ENCODE data around the gene TRDN. TPM values are rescaled to one million over a fixed set of nuclear protein-coding genes. Genes with fewer than 3 reads are reported as not detected.

TRDN gene
- total and polyA plus RNA-seq, 2 donors (not counting 1 experiment from before 2014, with no cell fraction given) = not detected

DNA sequence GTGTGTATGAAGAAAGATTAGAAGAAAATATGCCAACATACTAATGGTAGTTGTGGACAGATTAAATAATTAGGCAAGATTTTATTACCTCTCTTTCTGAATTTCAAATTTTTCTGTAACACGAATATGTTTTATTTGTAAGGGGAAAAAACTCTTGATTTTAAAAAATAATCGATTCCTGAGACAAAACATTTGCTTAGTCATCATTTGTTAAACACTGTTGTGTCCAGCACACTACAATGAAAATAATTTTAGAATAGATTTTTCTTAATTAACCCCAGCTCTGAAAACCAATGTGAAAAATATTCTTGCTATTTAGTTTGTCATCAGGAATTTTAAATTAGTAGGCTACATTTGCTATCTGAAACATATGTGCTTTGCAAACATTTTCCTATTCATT is 253.0 kb downstream of the TRDN start:
- no peaks in the 10 kb centered on the region for H3K4me1 ChIP-seq (ENCODE audit: control insufficient read depth, extremely low read depth, insufficient read depth, low read length)
- no peak overlapping the region for H3K9ac ChIP-seq (ENCODE audit: insufficient read depth, low read length)
- no peaks in the 10 kb centered on the region for H4K20me1 ChIP-seq (ENCODE audit: control insufficient read depth, extremely low read depth, insufficient read depth, low read length)
- no peak for DNase-seq (ENCODE audit: low read depth in 2 of 2)
- H3K4me3 ChIP-seq (replicated peaks in 1 of 4; ENCODE audit: control extremely low read depth in 1 of 4, insufficient read depth in 1 of 4, low read depth in 3 of 4, low read length in 4 of 4) = no peak overlapping the region
- no peaks in the 10 kb centered on the region for H3K36me3 ChIP-seq (ENCODE audit: control insufficient read depth, insufficient read depth, low read length)
- TF ChIP-seq, protein P1, sequence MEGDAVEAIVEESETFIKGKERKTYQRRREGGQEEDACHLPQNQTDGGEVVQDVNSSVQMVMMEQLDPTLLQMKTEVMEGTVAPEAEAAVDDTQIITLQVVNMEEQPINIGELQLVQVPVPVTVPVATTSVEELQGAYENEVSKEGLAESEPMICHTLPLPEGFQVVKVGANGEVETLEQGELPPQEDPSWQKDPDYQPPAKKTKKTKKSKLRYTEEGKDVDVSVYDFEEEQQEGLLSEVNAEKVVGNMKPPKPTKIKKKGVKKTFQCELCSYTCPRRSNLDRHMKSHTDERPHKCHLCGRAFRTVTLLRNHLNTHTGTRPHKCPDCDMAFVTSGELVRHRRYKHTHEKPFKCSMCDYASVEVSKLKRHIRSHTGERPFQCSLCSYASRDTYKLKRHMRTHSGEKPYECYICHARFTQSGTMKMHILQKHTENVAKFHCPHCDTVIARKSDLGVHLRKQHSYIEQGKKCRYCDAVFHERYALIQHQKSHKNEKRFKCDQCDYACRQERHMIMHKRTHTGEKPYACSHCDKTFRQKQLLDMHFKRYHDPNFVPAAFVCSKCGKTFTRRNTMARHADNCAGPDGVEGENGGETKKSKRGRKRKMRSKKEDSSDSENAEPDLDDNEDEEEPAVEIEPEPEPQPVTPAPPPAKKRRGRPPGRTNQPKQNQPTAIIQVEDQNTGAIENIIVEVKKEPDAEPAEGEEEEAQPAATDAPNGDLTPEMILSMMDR (conservative IDR thresholded peaks at IDR 0.05 in 1 of 2, IDR thresholded peaks at IDR 0.05 in 1 of 2; ENCODE audit: low read depth in 1 of 2, low read length in 2 of 2) = no peak
- no peak for TF ChIP-seq EZH2 (IDR thresholded peaks at IDR 0.05; ENCODE audit: low read length, missing control alignments)
- no peak overlapping the region for H3K27ac ChIP-seq (ENCODE audit: insufficient read depth, low read length)
- no peaks in the 10 kb centered on the region for H3K27me3 ChIP-seq (ENCODE audit: control insufficient read depth, insufficient read depth, low read length)
- H2AFZ ChIP-seq (ENCODE audit: low read length) = no peak overlapping the region
- no peaks in the 10 kb centered on the region for H3K79me2 ChIP-seq (ENCODE audit: control insufficient read depth, insufficient read depth, low read length)
- H3K9me3 ChIP-seq (ENCODE audit: control insufficient read depth, insufficient read depth, low read depth, low read length) = no peaks in the 10 kb centered on the region
- no peak overlapping the region for H3K4me2 ChIP-seq (ENCODE audit: extremely low read depth, insufficient read depth, low read length)

DNA sequence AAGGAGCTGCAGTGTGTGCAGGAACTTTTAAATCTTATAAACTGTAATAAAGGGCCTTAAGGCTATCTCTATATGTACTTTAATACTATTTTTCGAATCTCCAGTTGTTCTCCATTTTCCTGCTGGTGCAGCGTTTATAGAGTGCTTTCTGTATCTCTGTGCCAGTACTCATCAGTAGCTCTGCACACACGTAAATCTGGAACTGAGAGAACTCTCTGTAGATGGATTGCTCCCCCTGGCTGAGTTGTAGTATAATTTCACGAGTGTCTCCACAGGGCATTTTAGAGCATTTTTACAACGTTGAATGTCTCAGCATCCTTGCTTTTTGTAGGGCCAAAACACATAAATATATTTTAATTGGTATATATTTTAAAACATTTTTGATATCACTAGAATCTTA is 256.5 kb downstream of the TRDN start:
- no peak overlapping the region for H3K27ac ChIP-seq (ENCODE audit: insufficient read depth, low read length)
- H3K4me1 ChIP-seq (ENCODE audit: control insufficient read depth, extremely low read depth, insufficient read depth, low read length) = no peaks in the 10 kb centered on the region
- no peaks in the 10 kb centered on the region for H3K27me3 ChIP-seq (ENCODE audit: control insufficient read depth, insufficient read depth, low read length)
- no peaks in the 10 kb centered on the region for H3K9me3 ChIP-seq (ENCODE audit: control insufficient read depth, insufficient read depth, low read depth, low read length)
- no peaks in the 10 kb centered on the region for H4K20me1 ChIP-seq (ENCODE audit: control insufficient read depth, extremely low read depth, insufficient read depth, low read length)
- H3K36me3 ChIP-seq (ENCODE audit: control insufficient read depth, insufficient read depth, low read length) = no peaks in the 10 kb centered on the region
- H3K79me2 ChIP-seq (ENCODE audit: control insufficient read depth, insufficient read depth, low read length) = no peaks in the 10 kb centered on the region
- no peak overlapping the region for H3K4me3 ChIP-seq (replicated peaks in 1 of 4; ENCODE audit: control extremely low read depth in 1 of 4, insufficient read depth in 1 of 4, low read depth in 3 of 4, low read length in 4 of 4)
- H3K9ac ChIP-seq (ENCODE audit: insufficient read depth, low read length) = no peak overlapping the region
- TF ChIP-seq EZH2 (IDR thresholded peaks at IDR 0.05; ENCODE audit: low read length, missing control alignments) = no peak
- TF ChIP-seq, protein P1 (conservative IDR thresholded peaks at IDR 0.05 in 1 of 2, IDR thresholded peaks at IDR 0.05 in 1 of 2; ENCODE audit: low read depth in 1 of 2, low read length in 2 of 2) = peak in 1 of 2 donors; percentile 42
- H2AFZ ChIP-seq (ENCODE audit: low read length) = no peak overlapping the region
- DNase-seq (ENCODE audit: low read depth in 2 of 2) = peak; percentile 12 to 39
- no peak overlapping the region for H3K4me2 ChIP-seq (ENCODE audit: extremely low read depth, insufficient read depth, low read length)

DNA sequence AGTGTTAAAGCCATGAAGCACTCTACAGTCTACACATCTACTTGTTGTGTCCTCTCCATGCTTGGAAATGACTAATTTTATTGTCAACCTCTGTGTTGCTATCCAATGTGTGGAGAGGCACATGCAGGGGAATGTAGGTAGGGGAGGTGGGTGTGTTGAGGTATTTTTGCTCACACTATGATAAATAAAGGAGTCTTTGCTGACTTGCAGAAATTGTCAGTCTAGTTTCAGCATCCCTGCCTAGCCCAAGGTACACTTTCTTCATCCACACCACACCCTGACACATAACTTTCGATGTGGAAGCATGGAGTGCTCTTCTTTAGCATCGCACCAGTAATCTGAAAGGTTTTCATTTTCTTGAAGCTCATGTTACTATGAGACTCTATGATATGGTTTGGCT is 264.0 kb downstream of the TRDN start:
- H3K27me3 ChIP-seq (ENCODE audit: control insufficient read depth, insufficient read depth, low read length) = no peaks in the 10 kb centered on the region
- no peak overlapping the region for H3K4me2 ChIP-seq (ENCODE audit: extremely low read depth, insufficient read depth, low read length)
- no peak overlapping the region for H3K9ac ChIP-seq (ENCODE audit: insufficient read depth, low read length)
- H3K4me3 ChIP-seq (replicated peaks in 1 of 4; ENCODE audit: control extremely low read depth in 1 of 4, insufficient read depth in 1 of 4, low read depth in 3 of 4, low read length in 4 of 4) = no peak overlapping the region
- no peak for DNase-seq (ENCODE audit: low read depth in 2 of 2)
- H3K36me3 ChIP-seq (ENCODE audit: control insufficient read depth, insufficient read depth, low read length) = no peaks in the 10 kb centered on the region
- H3K27ac ChIP-seq (ENCODE audit: insufficient read depth, low read length) = no peak overlapping the region
- H3K9me3 ChIP-seq (ENCODE audit: control insufficient read depth, insufficient read depth, low read depth, low read length) = no peaks in the 10 kb centered on the region
- TF ChIP-seq, protein P1 (conservative IDR thresholded peaks at IDR 0.05 in 1 of 2, IDR thresholded peaks at IDR 0.05 in 1 of 2; ENCODE audit: low read depth in 1 of 2, low read length in 2 of 2) = no peak
- TF ChIP-seq EZH2 (IDR thresholded peaks at IDR 0.05; ENCODE audit: low read length, missing control alignments) = no peak
- H3K4me1 ChIP-seq (ENCODE audit: control insufficient read depth, extremely low read depth, insufficient read depth, low read length) = no peaks in the 10 kb centered on the region
- no peak overlapping the region for H2AFZ ChIP-seq (ENCODE audit: low read length)
- H4K20me1 ChIP-seq (ENCODE audit: control insufficient read depth, extremely low read depth, insufficient read depth, low read length) = no peaks in the 10 kb centered on the region
- H3K79me2 ChIP-seq (ENCODE audit: control insufficient read depth, insufficient read depth, low read length) = no peaks in the 10 kb centered on the region
